ENCODE data around the gene DOCK2. TPM values are rescaled to one million over a fixed set of nuclear protein-coding genes. Genes with fewer than 3 reads are reported as not detected.

The DOCK2 gene
- total and polyA plus RNA-seq, 2 of the 8 experiments (the other 6 are each of a cell fraction or from before 2014, with no cell fraction given) = 3.9 to 5.7 TPM

GRCh38 chr5:169749295-169749694, 112.2 kb downstream of the DOCK2 start:
- 89% methylated on average over 3 of the region's 3 CpGs; no CpG with 5 or more reads in 1 of the 2 experiments for WGBS, 2 experiments (ENCODE audit: extremely low coverage in 1 of 2, insufficient coverage in 1 of 2, insufficient read length in 1 of 2, insufficient replicate concordance in 2 of 2, low coverage in 1 of 2, low lambda C conversion rate in 2 of 2, missing lambda C conversion rate in 1 of 2)
- no peaks in the 10 kb centered on the region for H3K9me3 ChIP-seq (ENCODE audit: insufficient read depth in 2 of 2, low read depth in 1 of 2, low read length in 1 of 2)
- TF ChIP-seq ATF2 (IDR thresholded peaks at IDR 0.05; ENCODE audit: low read length) (no peak), E2F6 (IDR thresholded peaks at IDR 0.05) (no peak), EP300 (IDR thresholded peaks at IDR 0.05; ENCODE audit: borderline replicate concordance in 1 of 2, low read depth in 2 of 2, low read length in 2 of 2) (no peak), JUND (IDR thresholded peaks at IDR 0.05; ENCODE audit: low read length) (no peak), RNF2 (IDR thresholded peaks at IDR 0.05; ENCODE audit: borderline replicate concordance, low read depth, low read length, missing control alignments, poor library complexity, severe bottlenecking) (no peak), TCF12 (IDR thresholded peaks at IDR 0.05; ENCODE audit: low read depth, low read length) (no peak), POLR2A (IDR thresholded peaks at IDR 0.05; ENCODE audit: control extremely low read depth in 1 of 2, low read depth in 2 of 2, low read length in 2 of 2) (no peak), RXRA (IDR thresholded peaks at IDR 0.05; ENCODE audit: insufficient read depth, low read depth, low read length) (no peak), KDM4A (IDR thresholded peaks at IDR 0.05; ENCODE audit: low read depth, low read length, severe bottlenecking) (no peak), CREB1 (IDR thresholded peaks at IDR 0.05) (no peak), TAF1 (IDR thresholded peaks at IDR 0.05; ENCODE audit: low read depth, low read length) (no peak), MAX (IDR thresholded peaks at IDR 0.05) (no peak)

More at GRCh38 chr5:169749295-169749694, 112.2 kb downstream of the DOCK2 start:
- Histone ChIP-seq H3K9ac (replicated peaks in 1 of 4; ENCODE audit: extremely low read depth in 1 of 4, low read depth in 3 of 4, low read length in 3 of 4) (no peak overlapping the region), H4K8ac (ENCODE audit: extremely low read depth, insufficient read depth, low read length) (no peak overlapping the region), H3K56ac (replicated peaks; ENCODE audit: insufficient read length, low read depth, low read length) (no peak overlapping the region), H3K18ac (ENCODE audit: extremely low read depth, low read length) (no peak overlapping the region), H4K20me1 (replicated peaks in 1 of 2; ENCODE audit: control insufficient read depth in 1 of 2, insufficient read depth in 2 of 2, low read length in 2 of 2) (peaks cover 0 to 2% of the 10 kb centered on the region in 2 experiments), H3K27me3 (replicated peaks in 1 of 4; ENCODE audit: control insufficient read depth in 3 of 4, extremely low read depth in 1 of 4, insufficient read depth in 3 of 4, low read length in 3 of 4) (no peaks in the 10 kb centered on the region), H3K4me2 (ENCODE audit: insufficient read depth in 1 of 2, low read depth in 2 of 2, low read length in 2 of 2) (no peak overlapping the region), H4K5ac (ENCODE audit: insufficient read length, low read depth, low read length) (no peak overlapping the region), H3K4me1 (replicated peaks in 1 of 4; ENCODE audit: control insufficient read depth in 3 of 4, insufficient read depth in 4 of 4, low read length in 3 of 4) (peaks cover 0 to 2% (median 2%) of the 10 kb centered on the region in 4 experiments; a peak in 5 of 7 replicates), H2BK5ac (ENCODE audit: low read depth, low read length) (no peak overlapping the region), H2BK12ac (ENCODE audit: low read depth, low read length) (no peak overlapping the region), H3K79me1 (ENCODE audit: low read depth, low read length) (no peaks in the 10 kb centered on the region), H2BK120ac (replicated peaks; ENCODE audit: low read depth, low read length) (no peak overlapping the region), H2BK20ac (ENCODE audit: low read length) (no peak overlapping the region), H3K23ac (ENCODE audit: insufficient read length) (no peak overlapping the region), H3K27ac (ENCODE audit: low read depth, low read length) (no peak overlapping the region), H4K91ac (replicated peaks; ENCODE audit: insufficient read length, low read length) (no peak overlapping the region), H2AFZ (ENCODE audit: low read length) (no peak overlapping the region), H3K36me3 (ENCODE audit: control insufficient read depth in 2 of 4, insufficient read depth in 4 of 4, low read length in 3 of 4) (no peaks in the 10 kb centered on the region), H3K79me2 (ENCODE audit: control insufficient read depth in 1 of 2, insufficient read depth in 2 of 2, low read length in 2 of 2) (no peaks in the 10 kb centered on the region), H2BK15ac (ENCODE audit: low read length) (no peak overlapping the region), H3K4ac (replicated peaks; ENCODE audit: insufficient read length, low read depth, low read length) (no peak overlapping the region), H3K4me3 (ENCODE audit: extremely low read depth in 1 of 4, insufficient read depth in 2 of 4, low read depth in 3 of 4, low read length in 4 of 4) (no peak overlapping the region), H2AK5ac (ENCODE audit: low read depth, low read length) (no peak overlapping the region), H3K14ac (ENCODE audit: insufficient read length) (no peak overlapping the region), H3K23me2 (ENCODE audit: low read depth, low read length) (no peaks in the 10 kb centered on the region)
- DNase-seq (ENCODE audit: low read depth in 1 of 2, low spot score in 2 of 2) = no peak
- ChIA-PET POLR2A (ENCODE audit: partially characterized antibody) (no interaction called here), CTCF (ENCODE audit: partially characterized antibody) (interaction anchor here (1.8 kb wide), 1 partner anchor 9 kb away, joined by 5 read pairs; no protein-coding TSS in a partner anchor)
- no peak for FAIRE-seq
